Peyer's patch (tissue), 4 donors: ENCODE measurements around the gene CDON. TPM values are rescaled to one million over a fixed set of nuclear protein-coding genes. Genes with fewer than 3 reads are reported as not detected.

Source experiments
- DNase-seq, 3 donors: peaks; one replicate each; pipeline ENCODE4 v3.0.0-alpha.2; 2017 to 2019
- H3K27ac ChIP-seq, 4 donors: fragments of 200-600 bp; sonication (generic); one replicate each; pipeline ENCODE4 v1.5.1; 2016 to 2019
- H3K27me3 ChIP-seq, 2 donors: fragments of 200-600 bp; sonication (generic); one replicate each; pipeline ENCODE4 v1.5.1; 2019
- H3K36me3 ChIP-seq, 3 donors: fragments of 200-600 bp; sonication (generic); one replicate each; pipeline ENCODE4 v1.5.1; 2016 to 2019
- H3K4me1 ChIP-seq, 4 donors: fragments of 200-600 bp; sonication (generic); one replicate each; pipeline ENCODE4 v1.5.1; 2016 to 2019
- H3K4me3 ChIP-seq, 4 donors: fragments of 200-600 bp; sonication (generic); 1 replicate in 3 of 4; 2 replicates in 1 of 4; pipeline ENCODE4 v1.5.1; 2016 to 2019; ENCODE audit warnings: mild to moderate bottlenecking in 1 of 4
- H3K9me3 ChIP-seq, 4 donors: fragments of 200-600 bp; sonication (generic); one replicate each; pipeline ENCODE4 v1.5.1; 2016 to 2019; ENCODE audit warnings: mild to moderate bottlenecking in 1 of 4
- CTCF ChIP-seq, 6 experiments: fragments of 450-650 bp in 4 of 6; fragments of 200-600 bp in 2 of 6; sonication (generic) in 1 of 6; IDR thresholded peaks; one replicate each; pipeline ENCODE4 v1.5.1; 2017 to 2019; ENCODE audit warnings: antibody characterized with exemption in 6 of 6, mild to moderate bottlenecking in 3 of 6, moderate library complexity in 1 of 6
- POLR2A ChIP-seq, 2 donors: fragments of 450-650 bp; IDR thresholded peaks; one replicate each; pipeline ENCODE4 v1.5.1; 2017; ENCODE audit warnings: antibody characterized with exemption in 2 of 2, mild to moderate bottlenecking in 2 of 2, moderate library complexity in 2 of 2
- total RNA-seq, 4 donors: library from RNA; depleted of rRNA; stranded (reverse); fragments of >200 nt; gene quantifications; one replicate each; pipeline ENCODE4 v1.1.0, GENCODE V29; 2016

Gene CDON
- total RNA-seq, 4 donors from 2014 or later = 1.9 to 8.0 (median 3.8) TPM

- no peak for TF ChIP-seq POLR2A (IDR thresholded peaks at IDR 0.05)
- no peak for TF ChIP-seq CTCF (IDR thresholded peaks at IDR 0.05)
- Histone ChIP-seq H3K9me3 (no peaks in the 10 kb centered on the region), H3K4me1 (no peaks in the 10 kb centered on the region), H3K36me3 (no peaks in the 10 kb centered on the region), H3K27ac (no peak overlapping the region), H3K27me3 (no peaks in the 10 kb centered on the region), H3K4me3 (no peak overlapping the region)
- peak in 1 of 3 donors; percentile 17 for DNase-seq
Measured at GRCh38 chr11:125935618-125936199, 127.0 kb downstream of the CDON start.

GRCh38 chr11:125935056-125935455, 127.6 kb downstream of the CDON start:
- H3K9me3 ChIP-seq = no peaks in the 10 kb centered on the region
- TF ChIP-seq POLR2A (IDR thresholded peaks at IDR 0.05) (no peak), CTCF (IDR thresholded peaks at IDR 0.05) (no peak)
- DNase-seq = no peak

GRCh38 chr11:125934473-125934872, 128.2 kb downstream of the CDON start:
- no peaks in the 10 kb centered on the region for H3K36me3 ChIP-seq
- TF ChIP-seq CTCF (IDR thresholded peaks at IDR 0.05) (no peak), POLR2A (IDR thresholded peaks at IDR 0.05) (no peak)
- H3K27ac ChIP-seq = no peak overlapping the region
- H3K9me3 ChIP-seq = no peaks in the 10 kb centered on the region
- no peaks in the 10 kb centered on the region for H3K27me3 ChIP-seq
- no peaks in the 10 kb centered on the region for H3K4me1 ChIP-seq
- no peak for DNase-seq
- no peak overlapping the region for H3K4me3 ChIP-seq

More at GRCh38 chr11:125935056-125935455, 127.6 kb downstream of the CDON start:
- H3K4me3 ChIP-seq = no peak overlapping the region
- H3K27ac ChIP-seq = no peak overlapping the region
- no peaks in the 10 kb centered on the region for H3K27me3 ChIP-seq
- H3K4me1 ChIP-seq = no peaks in the 10 kb centered on the region
- no peaks in the 10 kb centered on the region for H3K36me3 ChIP-seq

GRCh38 chr11:125933030-125933813, 129.4 kb downstream of the CDON start:
- TF ChIP-seq POLR2A (IDR thresholded peaks at IDR 0.05) (no peak), CTCF (IDR thresholded peaks at IDR 0.05) (no peak)
- Histone ChIP-seq H3K27ac (no peak overlapping the region), H3K27me3 (no peaks in the 10 kb centered on the region), H3K4me1 (no peaks in the 10 kb centered on the region), H3K4me3 (no peak overlapping the region), H3K36me3 (no peaks in the 10 kb centered on the region), H3K9me3 (no peaks in the 10 kb centered on the region)
- no peak for DNase-seq

GRCh38 chr11:125932301-125932700, 130.4 kb downstream of the CDON start:
- no peak for DNase-seq
- no peaks in the 10 kb centered on the region for H3K9me3 ChIP-seq

GRCh38 chr11:125931668-125932067, 131.0 kb downstream of the CDON start:
- no peaks in the 10 kb centered on the region for H3K27me3 ChIP-seq
- H3K27ac ChIP-seq = no peak overlapping the region
- H3K36me3 ChIP-seq = no peaks in the 10 kb centered on the region
- no peak for DNase-seq
- H3K9me3 ChIP-seq = no peaks in the 10 kb centered on the region
- no peak overlapping the region for H3K4me3 ChIP-seq
- no peak for TF ChIP-seq CTCF (IDR thresholded peaks at IDR 0.05)
- TF ChIP-seq POLR2A (IDR thresholded peaks at IDR 0.05) = no peak
- H3K4me1 ChIP-seq = no peaks in the 10 kb centered on the region

More at GRCh38 chr11:125932301-125932700, 130.4 kb downstream of the CDON start:
- Histone ChIP-seq H3K27me3 (no peaks in the 10 kb centered on the region), H3K36me3 (no peaks in the 10 kb centered on the region), H3K27ac (no peak overlapping the region), H3K4me1 (no peaks in the 10 kb centered on the region), H3K4me3 (no peak overlapping the region)
- TF ChIP-seq POLR2A (IDR thresholded peaks at IDR 0.05) = no peak
